ENCODE measurements around the gene FAH. TPM values are rescaled to one million over a fixed set of nuclear protein-coding genes. Genes with fewer than 3 reads are reported as not detected.
A peak's percentile ranks its signal among the peaks of the same experiment; 100 is the strongest.

Gene FAH
- total and polyA plus RNA-seq, 12 donors = 14.5 to 65.1 (median 28.8) TPM

DNA sequence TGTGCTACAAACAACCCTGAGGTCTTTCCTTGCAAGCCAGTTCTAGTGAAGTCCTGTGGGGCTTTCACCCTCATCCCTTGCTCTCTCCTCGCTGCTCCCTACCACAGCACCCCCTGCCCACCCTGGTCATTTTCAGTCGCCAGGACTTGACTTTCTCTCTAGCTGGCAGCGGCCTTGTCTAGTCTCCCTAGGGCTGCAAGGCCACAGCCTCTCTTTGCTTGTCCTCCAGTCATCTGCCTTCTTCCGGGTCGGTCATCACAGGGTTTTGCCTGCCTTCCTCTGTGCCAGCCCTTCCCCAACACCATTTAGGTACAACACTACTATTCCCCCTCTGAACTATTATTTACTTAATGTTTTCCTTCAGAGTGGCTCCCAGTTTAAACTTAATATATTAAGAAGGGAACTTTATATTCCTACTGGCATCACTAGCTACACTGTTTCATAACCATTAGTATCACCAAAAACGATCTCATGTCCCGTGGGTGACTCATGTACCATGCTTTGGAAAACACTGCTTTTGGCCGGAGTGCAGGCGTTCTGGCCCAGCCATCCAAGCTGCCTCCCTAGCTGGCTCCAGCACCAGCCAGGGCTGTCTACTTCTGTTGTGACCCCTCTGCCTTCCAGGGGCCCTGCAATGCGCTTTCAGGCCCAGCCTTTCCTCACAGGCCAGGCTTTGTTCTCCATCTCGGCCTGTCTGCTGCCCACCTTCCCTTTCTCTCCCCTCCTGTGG, 21.4 kb downstream of the FAH start:
- no peaks in the 10 kb centered on the region for H3K27me3 ChIP-seq
- TF ChIP-seq, protein P1, sequence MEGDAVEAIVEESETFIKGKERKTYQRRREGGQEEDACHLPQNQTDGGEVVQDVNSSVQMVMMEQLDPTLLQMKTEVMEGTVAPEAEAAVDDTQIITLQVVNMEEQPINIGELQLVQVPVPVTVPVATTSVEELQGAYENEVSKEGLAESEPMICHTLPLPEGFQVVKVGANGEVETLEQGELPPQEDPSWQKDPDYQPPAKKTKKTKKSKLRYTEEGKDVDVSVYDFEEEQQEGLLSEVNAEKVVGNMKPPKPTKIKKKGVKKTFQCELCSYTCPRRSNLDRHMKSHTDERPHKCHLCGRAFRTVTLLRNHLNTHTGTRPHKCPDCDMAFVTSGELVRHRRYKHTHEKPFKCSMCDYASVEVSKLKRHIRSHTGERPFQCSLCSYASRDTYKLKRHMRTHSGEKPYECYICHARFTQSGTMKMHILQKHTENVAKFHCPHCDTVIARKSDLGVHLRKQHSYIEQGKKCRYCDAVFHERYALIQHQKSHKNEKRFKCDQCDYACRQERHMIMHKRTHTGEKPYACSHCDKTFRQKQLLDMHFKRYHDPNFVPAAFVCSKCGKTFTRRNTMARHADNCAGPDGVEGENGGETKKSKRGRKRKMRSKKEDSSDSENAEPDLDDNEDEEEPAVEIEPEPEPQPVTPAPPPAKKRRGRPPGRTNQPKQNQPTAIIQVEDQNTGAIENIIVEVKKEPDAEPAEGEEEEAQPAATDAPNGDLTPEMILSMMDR (IDR thresholded peaks at IDR 0.05) = no peak
- peaks cover 0 to 22% (median 0%) of the 10 kb centered on the region in 9 donors for H3K36me3 ChIP-seq
- H3K4me1 ChIP-seq = peaks cover 0 to 15% (median 3%) of the 10 kb centered on the region in 9 donors
- H3K27ac ChIP-seq = peak overlapping the region in 6 of 10 donors; percentile 23 to 65 (median 34)
- ATAC-seq (peak; percentile 48 to 87 (median 76)), DNase-seq (peak in 1 of 2 donors; percentile 37)
- WGBS, 2 donors = 76 to 86% methylated on average over 11 of the region's 11 CpGs
- intact Hi-C loops (cut with DNase I) = loop anchor here in 6 of 10 donors (5.0 to 10.0 kb wide), 4 partner anchors 179 to 792 kb away; partner anchors contain the start of gene MTHFS (in 3 of the 6)
- H3K4me3 ChIP-seq = no peak overlapping the region
- no peaks in the 10 kb centered on the region for H3K9me3 ChIP-seq

DNA sequence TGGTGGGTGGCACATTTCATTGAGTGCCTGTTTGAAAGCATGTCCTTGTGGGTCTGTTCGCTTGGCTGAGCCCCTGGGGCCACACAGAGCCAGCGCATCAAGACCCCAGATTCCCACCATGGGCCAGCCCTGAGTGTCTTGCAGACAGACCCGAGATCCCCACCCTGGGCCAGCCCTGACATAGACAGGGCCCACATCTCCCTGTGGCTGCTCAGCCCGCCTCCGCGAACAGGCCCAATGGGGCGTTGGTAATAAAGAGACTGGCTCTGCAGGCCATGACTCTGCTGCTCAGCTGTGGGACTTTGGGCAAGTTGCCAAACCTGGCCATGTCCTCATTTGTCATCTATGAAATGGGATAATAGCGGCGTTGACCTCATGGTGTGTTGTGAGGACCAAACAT, 22.6 kb downstream of the FAH start:
- no peaks in the 10 kb centered on the region for H3K27me3 ChIP-seq
- peaks cover 0 to 16% (median 3%) of the 10 kb centered on the region in 9 donors for H3K4me1 ChIP-seq
- TF ChIP-seq, protein P1 (IDR thresholded peaks at IDR 0.05) = no peak
- no peak overlapping the region for H3K4me3 ChIP-seq
- 96 to 97% methylated on average over 9 of the region's 9 CpGs for WGBS, 2 donors
- no peak for DNase-seq
- no peak overlapping the region for H3K27ac ChIP-seq
- H3K36me3 ChIP-seq = peaks cover 0 to 27% (median 0%) of the 10 kb centered on the region in 9 donors
- H3K9me3 ChIP-seq = no peaks in the 10 kb centered on the region
- intact Hi-C loops (cut with DNase I) = loop anchor here in 4 of 10 donors (10.0 kb wide), 3 partner anchors 181 to 791 kb away; partner anchors contain the start of gene MTHFS (in 3 of the 4)
- no peak for ATAC-seq

DNA sequence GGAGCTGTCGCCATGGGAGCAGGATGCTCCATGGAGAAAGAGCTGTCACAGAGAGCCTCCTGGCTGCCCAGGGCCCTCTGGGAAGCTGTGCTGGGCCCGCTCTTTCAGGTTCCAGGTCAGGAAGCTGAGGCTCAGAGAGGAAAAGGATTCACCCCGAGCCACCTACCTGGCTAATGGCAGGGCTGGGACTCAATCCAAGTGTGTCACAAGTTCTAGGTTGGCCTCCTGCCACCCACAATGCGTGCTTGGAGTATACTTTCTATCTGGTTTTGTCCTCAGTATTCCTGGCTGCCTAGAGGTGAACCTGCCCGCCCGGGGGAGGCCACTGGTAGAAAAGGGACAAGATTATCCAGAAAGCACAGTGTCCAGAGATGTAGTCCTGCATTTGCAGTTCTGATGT, 23.6 kb downstream of the FAH start:
- TF ChIP-seq, protein P1 (IDR thresholded peaks at IDR 0.05) = no peak
- Histone ChIP-seq H3K36me3 (peaks cover 0 to 37% (median 0%) of the 10 kb centered on the region in 9 donors), H3K4me1 (peaks cover 0 to 16% (median 3%) of the 10 kb centered on the region in 9 donors), H3K27ac (no peak overlapping the region), H3K9me3 (no peaks in the 10 kb centered on the region), H3K27me3 (no peaks in the 10 kb centered on the region), H3K4me3 (no peak overlapping the region)
- ATAC-seq = peak in 1 of 8 donors; percentile 2
- intact Hi-C loops (cut with DNase I) = loop anchor here in 4 of 10 donors (10.0 kb wide), 3 partner anchors 182 to 792 kb away; partner anchors contain the start of gene MTHFS (in 3 of the 4)
- 67 to 70% methylated on average over 6 of the region's 6 CpGs for WGBS, 2 donors
- DNase-seq = no peak

DNA sequence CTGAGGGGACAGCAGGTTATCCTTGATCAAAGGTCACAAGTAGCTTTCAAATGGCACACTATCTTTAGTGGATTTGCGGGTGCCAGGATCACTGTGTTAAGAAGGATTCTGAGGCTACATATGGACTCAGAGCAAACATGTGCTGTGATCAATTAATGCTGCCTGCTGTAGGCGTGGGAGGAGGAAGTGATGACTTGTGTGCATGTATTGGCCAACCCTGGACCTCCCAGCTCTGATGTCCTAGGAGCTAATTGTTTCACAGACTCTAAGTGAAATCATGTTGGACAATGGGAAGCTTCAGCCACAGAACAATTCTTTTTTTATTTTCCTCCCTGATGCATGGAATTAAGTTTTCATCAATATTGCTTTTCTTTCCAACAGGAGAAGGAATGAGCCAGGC, 24.4 kb downstream of the FAH start:
- no peak overlapping the region for H3K4me3 ChIP-seq
- H3K27ac ChIP-seq = no peak overlapping the region
- peaks cover 0 to 17% (median 4%) of the 10 kb centered on the region in 9 donors for H3K4me1 ChIP-seq
- H3K36me3 ChIP-seq = peaks cover 0 to 45% (median 0%) of the 10 kb centered on the region in 9 donors
- no peaks in the 10 kb centered on the region for H3K9me3 ChIP-seq
- intact Hi-C loops (cut with DNase I) = loop anchor here in 4 of 10 donors (10.0 kb wide), 3 partner anchors 182 to 792 kb away; partner anchors contain the start of gene MTHFS (in 3 of the 4)
- ATAC-seq = no peak
- TF ChIP-seq, protein P1 (IDR thresholded peaks at IDR 0.05) = no peak
- no peaks in the 10 kb centered on the region for H3K27me3 ChIP-seq
- WGBS, 2 donors = 90% methylated on average over 2 of the region's 2 CpGs
- DNase-seq = no peak

Measured in heart right ventricle (tissue), 16 donors.